Measurements from ENCODE around the gene STN1. TPM values are rescaled to one million over a fixed set of nuclear protein-coding genes. Genes with fewer than 3 reads are reported as not detected.

Gene STN1
- total and polyA plus RNA-seq, 10 of the 15 experiments (the other 5 are each of a cell fraction or from before 2014, with no cell fraction given): 22.2 to 31.8 (median 28.5) TPM

- TF ChIP-seq E2F8 (IDR thresholded peaks at IDR 0.05; ENCODE audit: low read depth, partially characterized antibody) (no peak), IRF5 (IDR thresholded peaks at IDR 0.05; ENCODE audit: borderline replicate concordance) (no peak), ATF7 (IDR thresholded peaks at IDR 0.05; ENCODE audit: low read depth) (no peak)
Measured at GRCh38 chr10:103871006-103871405, 47.0 kb downstream of the STN1 start (continued).

DNA sequence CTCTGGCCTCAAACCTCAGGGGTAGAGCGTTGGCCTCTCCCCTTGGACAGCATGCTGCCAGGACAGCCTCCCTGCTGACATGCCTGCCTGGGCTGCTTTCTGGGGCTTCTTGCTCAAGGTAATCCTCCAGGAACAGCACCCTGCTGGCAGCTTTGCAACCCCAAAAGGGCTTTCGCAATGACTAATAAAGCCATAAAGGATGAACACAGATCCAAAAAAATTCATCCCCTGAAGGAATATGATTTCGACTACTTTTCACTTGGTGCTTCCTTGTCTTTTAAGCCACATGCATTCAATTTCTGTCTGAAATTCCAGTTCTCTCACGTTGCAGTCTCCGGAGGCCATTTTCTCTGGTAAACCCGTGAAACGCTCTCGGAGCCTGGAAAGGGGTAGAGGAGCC is 47.5 kb downstream of the STN1 start:
- H3K4me2 ChIP-seq (ENCODE audit: control insufficient read depth, insufficient read depth): no peak overlapping the region
- H4K20me1 ChIP-seq (ENCODE audit: control insufficient read depth, insufficient read depth): no peaks in the 10 kb centered on the region
- no peak overlapping the region for H2AFZ ChIP-seq (ENCODE audit: control insufficient read depth, low read depth, low read length)
- ChIA-PET CTCF (interaction anchor here (1.2 to 3.3 kb wide), 2 partner anchors 157 to 278 kb away, joined by 3 to 22 read pairs; no protein-coding TSS in a partner anchor), SMC1A (ENCODE audit: uncharacterized antibody, unreplicated experiment) (no interaction called here), RAD21 (ENCODE audit: unreplicated experiment) (no interaction called here), POLR2A (no interaction called here)
- no peak for DNase-seq (ENCODE audit: low read depth, low spot score)
- no peaks in the 10 kb centered on the region for H3K79me2 ChIP-seq (ENCODE audit: control insufficient read depth, insufficient read depth, low read length)
- no TSS peak for BruUV-seq (replicated peaks)
- no peak for ATAC-seq
- H3K36me3 ChIP-seq (ENCODE audit: control insufficient read depth in 2 of 2, insufficient read depth in 2 of 2, low read length in 1 of 2): no peaks in the 10 kb centered on the region
- H3K27ac ChIP-seq (ENCODE audit: control insufficient read depth, insufficient read depth): no peak overlapping the region
- 77% methylated on average over 8 of the region's 8 CpGs for WGBS (ENCODE audit: insufficient coverage, insufficient replicate concordance, low lambda C conversion rate, missing lambda C conversion rate)
- peaks cover 3% of the 10 kb centered on the region; the same call in 2 of the 3 replicates for H3K9me3 ChIP-seq (replicated peaks; ENCODE audit: control insufficient read depth, insufficient read depth, low read length)
- FAIRE-seq: no peak
- intact Hi-C loops (cut with micrococcal nuclease; ENCODE audit: unreplicated experiment) (no loop called here), in situ Hi-C loops (cut with MboI) (no loop called here)
- no peaks in the 10 kb centered on the region for H3K4me1 ChIP-seq (ENCODE audit: control insufficient read depth, insufficient read depth, low read length)
- H3K9ac ChIP-seq (ENCODE audit: control insufficient read depth, insufficient read depth, low read length): no peak overlapping the region
- no peak overlapping the region for H3K4me3 ChIP-seq
- H3K27me3 ChIP-seq (replicated peaks in 1 of 2; ENCODE audit: control insufficient read depth in 2 of 2, insufficient read depth in 2 of 2, low read length in 1 of 2): no peaks in the 10 kb centered on the region
- TF ChIP-seq HDGF (IDR thresholded peaks at IDR 0.05) (no peak), MYB (IDR thresholded peaks at IDR 0.05; ENCODE audit: borderline replicate concordance, low read depth, low read length) (no peak), MTA3 (IDR thresholded peaks at IDR 0.05; ENCODE audit: borderline replicate concordance, low read length) (no peak), SIX5 (IDR thresholded peaks at IDR 0.05; ENCODE audit: low read depth, low read length, severe bottlenecking) (no peak), SP1 (IDR thresholded peaks at IDR 0.05; ENCODE audit: low read depth, low read length) (no peak), ASH2L (IDR thresholded peaks at IDR 0.05; ENCODE audit: borderline replicate concordance, low read depth) (no peak), CEBPB (IDR thresholded peaks at IDR 0.05; ENCODE audit: borderline replicate concordance in 1 of 2, low read depth in 2 of 2, low read length in 2 of 2) (no peak), E2F8 (IDR thresholded peaks at IDR 0.05; ENCODE audit: low read depth, partially characterized antibody) (no peak), CHD2 (IDR thresholded peaks at IDR 0.05; ENCODE audit: borderline replicate concordance, low read depth, low read length) (no peak)
- TF ChIP-seq, protein P1, sequence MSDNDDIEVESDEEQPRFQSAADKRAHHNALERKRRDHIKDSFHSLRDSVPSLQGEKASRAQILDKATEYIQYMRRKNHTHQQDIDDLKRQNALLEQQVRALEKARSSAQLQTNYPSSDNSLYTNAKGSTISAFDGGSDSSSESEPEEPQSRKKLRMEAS (IDR thresholded peaks at IDR 0.05; ENCODE audit: low read depth, low read length): no peak
- TF ChIP-seq, protein P2, sequence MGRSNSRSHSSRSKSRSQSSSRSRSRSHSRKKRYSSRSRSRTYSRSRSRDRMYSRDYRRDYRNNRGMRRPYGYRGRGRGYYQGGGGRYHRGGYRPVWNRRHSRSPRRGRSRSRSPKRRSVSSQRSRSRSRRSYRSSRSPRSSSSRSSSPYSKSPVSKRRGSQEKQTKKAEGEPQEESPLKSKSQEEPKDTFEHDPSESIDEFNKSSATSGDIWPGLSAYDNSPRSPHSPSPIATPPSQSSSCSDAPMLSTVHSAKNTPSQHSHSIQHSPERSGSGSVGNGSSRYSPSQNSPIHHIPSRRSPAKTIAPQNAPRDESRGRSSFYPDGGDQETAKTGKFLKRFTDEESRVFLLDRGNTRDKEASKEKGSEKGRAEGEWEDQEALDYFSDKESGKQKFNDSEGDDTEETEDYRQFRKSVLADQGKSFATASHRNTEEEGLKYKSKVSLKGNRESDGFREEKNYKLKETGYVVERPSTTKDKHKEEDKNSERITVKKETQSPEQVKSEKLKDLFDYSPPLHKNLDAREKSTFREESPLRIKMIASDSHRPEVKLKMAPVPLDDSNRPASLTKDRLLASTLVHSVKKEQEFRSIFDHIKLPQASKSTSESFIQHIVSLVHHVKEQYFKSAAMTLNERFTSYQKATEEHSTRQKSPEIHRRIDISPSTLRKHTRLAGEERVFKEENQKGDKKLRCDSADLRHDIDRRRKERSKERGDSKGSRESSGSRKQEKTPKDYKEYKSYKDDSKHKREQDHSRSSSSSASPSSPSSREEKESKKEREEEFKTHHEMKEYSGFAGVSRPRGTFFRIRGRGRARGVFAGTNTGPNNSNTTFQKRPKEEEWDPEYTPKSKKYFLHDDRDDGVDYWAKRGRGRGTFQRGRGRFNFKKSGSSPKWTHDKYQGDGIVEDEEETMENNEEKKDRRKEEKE (IDR thresholded peaks at IDR 0.05): no peak

Measured in GM12878 (cell line).